Stimulated activated CD4-positive, alpha-beta T cell treated with anti-CD3 and anti-CD28 coated beads, Interleukin-2, amount 100 ng/mL, for 24 hours (primary cell): ENCODE data around the gene FIBP.

ENCODE experiments used
- DNase-seq, 2 donors: peaks; one replicate each; pipeline ENCODE4 v3.0.0-alpha.2; 2020

FIBP gene

GRCh38 chr11:65887723-65888162 is 528 bp downstream of the FIBP start:
- no peak for DNase-seq

GRCh38 chr11:65886826-65887722 is 1.2 kb downstream of the FIBP start:
- DNase-seq = no peak

- DNase-seq = no peak
Observed at GRCh38 chr11:65885808-65886536, 2.3 kb downstream of the FIBP start.

GRCh38 chr11:65885231-65885630 is 3.0 kb downstream of the FIBP start:
- no peak for DNase-seq

GRCh38 chr11:65884716-65885092 is 3.6 kb downstream of the FIBP start:
- DNase-seq = peak; percentile 86 to 87

GRCh38 chr11:65883786-65884715 is 4.2 kb downstream of the FIBP start:
- no peak for DNase-seq

GRCh38 chr11:65883058-65883761 is 5.1 kb downstream of the FIBP start:
- no peak for DNase-seq

GRCh38 chr11:65882120-65883057 is 5.9 kb downstream of the FIBP start:
- DNase-seq = no peak

- DNase-seq = no peak
Observed at GRCh38 chr11:65880844-65881421, 7.3 kb downstream of the FIBP start.

GRCh38 chr11:65880027-65880426 is 8.2 kb downstream of the FIBP start:
- DNase-seq = no peak

GRCh38 chr11:65879617-65880016 is 8.7 kb downstream of the FIBP start, which contains the start of gene CTSW:
Gene CTSW (plus strand): TSS chr11:65879837. CDS start chr11:65879855, 18 bp downstream.
- no peak for DNase-seq

- peak; percentile 96 to 98 for DNase-seq
Observed at GRCh38 chr11:65873318-65874156, 14.7 kb downstream of the FIBP start.

- no peak for DNase-seq
Observed at GRCh38 chr11:65872586-65873317, 15.5 kb downstream of the FIBP start, which contains the start of gene EFEMP2. Gene EFEMP2 (minus strand): TSS chr11:65872800. CDS start chr11:65872354, 446 bp downstream.

GRCh38 chr11:65871811-65872548 is 16.3 kb downstream of the FIBP start:
- DNase-seq = no peak

GRCh38 chr11:65870706-65871681 is 17.3 kb downstream of the FIBP start:
- no peak for DNase-seq

- no peak for DNase-seq
Observed at GRCh38 chr11:65870307-65870658, 18.0 kb downstream of the FIBP start.
